Tibial nerve (tissue), 4 donors: ENCODE measurements around the gene JAKMIP2.

Source experiments
- EP300 ChIP-seq, 2 donors: sonication (generic); formaldehyde crosslinking; IDR thresholded peaks; one replicate each; pipeline ENCODE4 v1.6.1; 2017; ENCODE audit warnings: antibody characterized with exemption in 2 of 2, mild to moderate bottlenecking in 1 of 2
- POLR2A ChIP-seq, 2 donors: fragments of 450-650 bp; IDR thresholded peaks; one replicate each; pipeline ENCODE4 v1.6.1; 2017; ENCODE audit warnings: antibody characterized with exemption in 2 of 2, mild to moderate bottlenecking in 2 of 2, moderate library complexity in 2 of 2
- TF ChIP-seq, protein P1 (sequence below), 5 experiments: fragments of 200-600 bp in 3 of 5; fragments of 450-650 bp in 2 of 5; sonication (generic) in 3 of 5; IDR thresholded peaks; one replicate each; pipeline ENCODE4 v1.5.1; 2016 to 2019; ENCODE audit warnings: antibody characterized with exemption in 5 of 5, mild to moderate bottlenecking in 3 of 5, moderate library complexity in 2 of 5

DNA sequence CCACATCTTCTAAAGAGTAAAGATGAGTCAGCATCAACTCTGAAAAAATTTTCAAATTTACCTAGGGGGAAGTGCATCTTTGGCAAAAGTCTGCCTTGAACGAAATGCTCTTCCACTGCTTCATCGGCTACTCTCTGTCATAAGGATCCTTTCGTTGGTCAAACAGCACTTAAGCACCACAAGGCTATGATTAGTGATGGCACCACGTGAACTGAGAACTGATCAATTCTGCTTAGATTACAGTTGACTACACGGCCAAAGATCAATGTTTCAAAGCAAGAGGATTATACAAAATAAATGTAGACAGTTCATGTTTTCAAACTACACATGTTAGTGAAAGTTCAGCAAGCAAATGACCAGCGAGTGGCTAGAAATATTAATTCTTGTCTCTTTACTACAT, 9.4 kb downstream of the JAKMIP2 start:
- TF ChIP-seq, protein P1, sequence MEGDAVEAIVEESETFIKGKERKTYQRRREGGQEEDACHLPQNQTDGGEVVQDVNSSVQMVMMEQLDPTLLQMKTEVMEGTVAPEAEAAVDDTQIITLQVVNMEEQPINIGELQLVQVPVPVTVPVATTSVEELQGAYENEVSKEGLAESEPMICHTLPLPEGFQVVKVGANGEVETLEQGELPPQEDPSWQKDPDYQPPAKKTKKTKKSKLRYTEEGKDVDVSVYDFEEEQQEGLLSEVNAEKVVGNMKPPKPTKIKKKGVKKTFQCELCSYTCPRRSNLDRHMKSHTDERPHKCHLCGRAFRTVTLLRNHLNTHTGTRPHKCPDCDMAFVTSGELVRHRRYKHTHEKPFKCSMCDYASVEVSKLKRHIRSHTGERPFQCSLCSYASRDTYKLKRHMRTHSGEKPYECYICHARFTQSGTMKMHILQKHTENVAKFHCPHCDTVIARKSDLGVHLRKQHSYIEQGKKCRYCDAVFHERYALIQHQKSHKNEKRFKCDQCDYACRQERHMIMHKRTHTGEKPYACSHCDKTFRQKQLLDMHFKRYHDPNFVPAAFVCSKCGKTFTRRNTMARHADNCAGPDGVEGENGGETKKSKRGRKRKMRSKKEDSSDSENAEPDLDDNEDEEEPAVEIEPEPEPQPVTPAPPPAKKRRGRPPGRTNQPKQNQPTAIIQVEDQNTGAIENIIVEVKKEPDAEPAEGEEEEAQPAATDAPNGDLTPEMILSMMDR (IDR thresholded peaks at IDR 0.05), result no peak
- TF ChIP-seq POLR2A (IDR thresholded peaks at IDR 0.05) (no peak), EP300 (IDR thresholded peaks at IDR 0.05) (no peak)
